A673 (cell line): ENCODE results near the gene SFMBT2.

Experiments
- CTCF ChIP-seq: fragments of 300-800, 200-600 bp; sonication (generic); conservative IDR thresholded peaks from 2 replicates; pipeline ENCODE4 v1.5.1; 2017; ENCODE audit warnings: low read depth, mild to moderate bottlenecking, antibody characterized with exemption, low read length, moderate library complexity, mixed read lengths
- EZH2 ChIP-seq: fragments of 200-600 bp; sonication (generic); IDR thresholded peaks from 2 replicates; pipeline ENCODE4 v1.6.1; 2017; ENCODE audit warnings: borderline replicate concordance, low read depth, mild to moderate bottlenecking, mixed read lengths, antibody characterized with exemption, low read length; ENCODE audit not compliant: poor library complexity, severe bottlenecking

DNA sequence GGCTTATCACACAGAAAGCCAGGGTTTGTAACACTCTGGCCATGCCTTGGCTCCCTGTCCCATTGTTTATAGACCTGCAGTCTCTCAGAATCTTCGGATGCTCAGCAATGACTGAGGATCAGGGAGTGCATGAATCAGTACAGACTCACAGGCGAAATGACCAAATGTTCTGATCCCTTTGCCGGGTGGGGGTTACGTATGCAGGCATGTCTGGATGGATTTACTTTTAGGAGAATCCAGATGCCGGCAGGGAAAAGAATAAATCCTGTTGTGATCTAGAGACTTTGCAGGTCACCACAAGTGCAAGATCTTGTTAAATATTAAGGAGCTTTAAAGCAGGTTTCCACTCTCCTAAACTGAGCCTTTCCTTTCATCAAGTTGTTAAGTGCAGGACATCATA is 149.5 kb downstream of the SFMBT2 start:
- TF ChIP-seq CTCF, result no peak
- no peak for TF ChIP-seq EZH2
